Nephron (organoid): ENCODE measurements around the gene PACRG.

Experiments
- H3K27ac Mint-ChIP-seq, 3 experiments: 2 replicates each; pipeline ENCODE4 v1.8.0; 2020; ENCODE audit warnings: mixed read lengths in 3 of 3, mild to moderate bottlenecking in 2 of 3, moderate library complexity in 1 of 3
- H3K27me3 Mint-ChIP-seq: 2 replicates; pipeline ENCODE4 v1.8.0; 2021; ENCODE audit warnings: low read depth, mild to moderate bottlenecking, moderate library complexity, mixed read lengths
- H3K36me3 Mint-ChIP-seq: 2 replicates; pipeline ENCODE4 v1.8.0; 2020; ENCODE audit warnings: low read depth, mixed read lengths
- H3K4me1 Mint-ChIP-seq: 2 replicates; pipeline ENCODE4 v1.8.0; 2020; ENCODE audit warnings: mixed read lengths
- H3K4me3 Mint-ChIP-seq, 3 experiments: 2 replicates each; pipeline ENCODE4 v1.8.0; 2020; ENCODE audit warnings: mild to moderate bottlenecking in 3 of 3, mixed read lengths in 3 of 3, moderate library complexity in 2 of 3
- H3K9me3 Mint-ChIP-seq: 2 replicates; pipeline ENCODE4 v1.8.0; 2020; ENCODE audit warnings: mixed read lengths
- TF ChIP-seq, protein P1 (sequence below), 3 experiments: fragments of 200-600 bp; sonication (generic); IDR thresholded peaks; one replicate each; pipeline ENCODE4 v1.5.0; 2021; ENCODE audit warnings: antibody characterized with exemption in 3 of 3; ENCODE audit not compliant: unreplicated experiment in 3 of 3

PACRG gene

DNA sequence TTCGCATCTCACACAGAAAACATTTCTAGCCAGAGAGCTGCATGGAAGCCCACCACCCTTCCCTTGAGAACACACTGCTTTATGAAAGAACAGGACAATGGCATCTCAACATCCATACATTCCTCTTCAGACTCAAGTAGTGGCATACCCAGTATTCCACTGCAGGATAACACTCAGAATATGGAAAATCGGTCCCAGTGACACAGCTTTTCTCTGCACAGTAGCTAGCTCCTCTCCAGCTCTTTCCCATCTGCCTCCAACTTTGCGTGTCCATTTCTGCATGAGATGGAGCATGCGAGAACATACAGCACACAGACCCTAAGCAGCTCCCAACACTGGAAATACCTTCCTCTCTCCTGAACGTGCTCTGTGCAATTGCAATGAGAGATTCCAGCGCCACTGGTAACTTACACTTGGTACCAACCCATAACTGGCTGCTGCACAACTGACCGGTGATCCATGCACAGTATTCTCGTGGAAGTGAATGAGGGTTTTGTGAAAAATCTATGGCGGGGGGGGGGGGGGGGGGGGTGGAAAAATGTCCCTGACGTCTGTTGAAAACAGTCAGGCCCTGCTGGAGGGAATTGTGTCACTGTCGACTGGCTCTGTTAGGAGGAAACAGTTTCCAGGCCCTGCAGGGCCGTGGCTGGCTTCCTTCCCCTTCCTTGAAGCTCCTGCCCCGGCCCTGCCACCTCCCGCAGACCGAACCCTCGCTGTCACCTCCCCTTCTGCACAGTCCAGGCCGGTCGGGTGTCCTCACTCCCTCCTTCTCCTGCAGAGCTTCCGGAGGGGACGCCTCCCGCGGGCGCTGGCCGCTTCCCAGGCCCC lies 420.9 kb downstream of the PACRG start:
- Mint-ChIP-seq H3K9me3 (peaks cover 2% of the 10 kb centered on the region), H3K27ac (no peak overlapping the region), H3K4me3 (no peak overlapping the region), H3K4me1 (peaks cover 4% of the 10 kb centered on the region), H3K36me3 (no peaks in the 10 kb centered on the region), H3K27me3 (no peaks in the 10 kb centered on the region)
- TF ChIP-seq, protein P1, sequence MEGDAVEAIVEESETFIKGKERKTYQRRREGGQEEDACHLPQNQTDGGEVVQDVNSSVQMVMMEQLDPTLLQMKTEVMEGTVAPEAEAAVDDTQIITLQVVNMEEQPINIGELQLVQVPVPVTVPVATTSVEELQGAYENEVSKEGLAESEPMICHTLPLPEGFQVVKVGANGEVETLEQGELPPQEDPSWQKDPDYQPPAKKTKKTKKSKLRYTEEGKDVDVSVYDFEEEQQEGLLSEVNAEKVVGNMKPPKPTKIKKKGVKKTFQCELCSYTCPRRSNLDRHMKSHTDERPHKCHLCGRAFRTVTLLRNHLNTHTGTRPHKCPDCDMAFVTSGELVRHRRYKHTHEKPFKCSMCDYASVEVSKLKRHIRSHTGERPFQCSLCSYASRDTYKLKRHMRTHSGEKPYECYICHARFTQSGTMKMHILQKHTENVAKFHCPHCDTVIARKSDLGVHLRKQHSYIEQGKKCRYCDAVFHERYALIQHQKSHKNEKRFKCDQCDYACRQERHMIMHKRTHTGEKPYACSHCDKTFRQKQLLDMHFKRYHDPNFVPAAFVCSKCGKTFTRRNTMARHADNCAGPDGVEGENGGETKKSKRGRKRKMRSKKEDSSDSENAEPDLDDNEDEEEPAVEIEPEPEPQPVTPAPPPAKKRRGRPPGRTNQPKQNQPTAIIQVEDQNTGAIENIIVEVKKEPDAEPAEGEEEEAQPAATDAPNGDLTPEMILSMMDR (IDR thresholded peaks at IDR 0.05; ENCODE audit: unreplicated experiment in 3 of 3) = no peak

DNA sequence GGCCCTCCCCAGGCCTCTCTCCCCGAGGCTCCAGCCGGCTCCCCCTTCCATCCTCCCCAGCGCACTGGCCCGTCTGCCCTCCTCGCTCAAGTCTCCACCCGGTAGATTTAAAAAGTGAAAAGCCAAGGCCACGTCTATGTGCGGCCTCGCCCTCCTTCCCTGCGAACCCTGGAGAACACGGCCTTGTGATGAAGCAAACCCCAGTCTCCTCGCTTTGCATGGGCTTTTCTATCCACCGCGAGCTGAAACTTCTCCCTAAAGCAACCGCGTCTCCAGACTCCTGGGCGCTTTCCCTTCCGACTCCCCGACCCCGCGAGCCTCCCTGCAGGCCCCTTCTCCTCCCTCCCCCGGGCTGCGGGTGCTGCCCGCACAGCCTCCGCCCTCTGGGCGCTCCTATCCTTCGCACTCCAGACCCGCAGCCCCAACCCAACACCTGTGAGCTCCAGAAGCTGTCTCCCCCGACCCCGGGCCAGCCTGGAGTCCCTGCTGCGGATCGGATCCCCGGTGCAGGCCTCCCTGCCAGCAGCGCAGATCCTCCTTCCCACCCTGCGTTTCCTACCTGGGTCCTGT lies 421.6 kb downstream of the PACRG start:
- no peaks in the 10 kb centered on the region for H3K27me3 Mint-ChIP-seq
- peaks cover 2% of the 10 kb centered on the region for H3K9me3 Mint-ChIP-seq
- no peak overlapping the region for H3K27ac Mint-ChIP-seq
- TF ChIP-seq, protein P1 (IDR thresholded peaks at IDR 0.05; ENCODE audit: unreplicated experiment in 3 of 3) = no peak
- no peak overlapping the region for H3K4me3 Mint-ChIP-seq
- H3K36me3 Mint-ChIP-seq = no peaks in the 10 kb centered on the region
- peaks cover 4% of the 10 kb centered on the region for H3K4me1 Mint-ChIP-seq

DNA sequence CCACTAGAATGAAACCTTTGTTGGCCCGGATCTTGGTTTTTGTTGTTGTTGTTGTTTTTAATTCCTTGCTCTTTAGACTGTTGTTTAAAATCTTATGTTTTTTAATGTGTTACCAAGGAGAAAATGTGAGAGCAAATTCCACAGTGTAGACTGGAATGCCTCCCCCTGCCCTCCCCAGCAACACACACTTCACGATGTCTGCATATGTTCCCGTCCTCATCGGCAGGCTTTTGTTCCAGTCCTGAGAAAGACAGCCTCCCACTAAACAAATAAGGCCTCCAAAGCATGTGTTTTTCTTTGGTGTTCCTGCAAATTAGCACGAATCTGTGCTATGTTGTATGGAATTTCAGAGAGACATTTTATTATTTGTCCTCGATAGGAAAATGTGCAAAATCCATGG lies 423.4 kb downstream of the PACRG start:
- peaks cover 4% of the 10 kb centered on the region for H3K27me3 Mint-ChIP-seq
- peak overlapping the region in 2 of 3 experiments; percentile 41 to 56 for H3K4me3 Mint-ChIP-seq
- peak overlapping the region; percentile 11 to 92 (median 65) for H3K27ac Mint-ChIP-seq
- TF ChIP-seq, protein P1 (IDR thresholded peaks at IDR 0.05; ENCODE audit: unreplicated experiment in 3 of 3) = no peak
- peaks cover 4% of the 10 kb centered on the region for H3K4me1 Mint-ChIP-seq
- no peaks in the 10 kb centered on the region for H3K36me3 Mint-ChIP-seq
- H3K9me3 Mint-ChIP-seq = peaks cover 2% of the 10 kb centered on the region

DNA sequence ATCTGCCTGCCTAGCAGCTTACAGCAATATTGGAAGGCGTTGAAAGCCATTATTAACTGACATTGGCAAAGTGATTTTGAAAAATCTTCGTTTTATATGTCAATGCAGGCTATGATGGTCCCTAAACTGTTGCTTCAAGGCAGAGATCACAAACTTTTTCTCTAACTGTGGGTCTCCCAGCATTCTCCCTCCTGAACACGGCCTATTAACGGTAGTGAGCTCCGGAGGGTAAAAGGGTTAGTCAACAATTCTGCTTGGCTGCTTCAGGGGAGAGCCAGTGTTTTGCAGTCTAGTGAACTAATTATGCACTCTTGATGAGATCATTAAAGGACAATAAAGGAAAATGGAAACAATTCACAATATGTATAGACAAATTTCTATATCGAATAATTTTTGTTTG lies 424.9 kb downstream of the PACRG start:
- Mint-ChIP-seq H3K36me3 (no peaks in the 10 kb centered on the region), H3K4me1 (peaks cover 4% of the 10 kb centered on the region), H3K27me3 (peaks cover 6% of the 10 kb centered on the region), H3K4me3 (no peak overlapping the region), H3K27ac (no peak overlapping the region), H3K9me3 (peaks cover 2% of the 10 kb centered on the region)
- TF ChIP-seq, protein P1 (IDR thresholded peaks at IDR 0.05; ENCODE audit: unreplicated experiment in 3 of 3) = no peak

DNA sequence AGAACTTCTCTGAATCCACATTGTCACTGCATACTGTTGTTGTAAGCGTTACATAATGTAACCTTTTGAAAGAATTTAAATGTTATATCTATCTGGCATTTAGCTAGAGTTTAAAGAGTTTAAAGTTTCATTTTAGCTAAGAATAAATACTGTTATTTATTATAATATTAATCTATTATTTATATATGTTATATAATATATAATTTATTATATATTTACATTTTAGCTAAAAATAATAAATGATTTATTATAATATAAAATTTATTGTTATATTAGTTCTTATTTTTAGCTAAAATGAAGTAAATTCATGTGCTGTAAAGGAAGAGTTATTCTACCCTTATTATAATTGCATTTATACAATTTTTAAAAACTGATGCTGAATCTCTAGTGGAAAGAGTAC lies 431.3 kb downstream of the PACRG start:
- peaks cover 6% of the 10 kb centered on the region for H3K27me3 Mint-ChIP-seq
- H3K27ac Mint-ChIP-seq = no peak overlapping the region
- H3K4me1 Mint-ChIP-seq = no peaks in the 10 kb centered on the region
- TF ChIP-seq, protein P1 (IDR thresholded peaks at IDR 0.05; ENCODE audit: unreplicated experiment in 3 of 3) = no peak
- no peaks in the 10 kb centered on the region for H3K9me3 Mint-ChIP-seq
- H3K36me3 Mint-ChIP-seq = no peaks in the 10 kb centered on the region
- no peak overlapping the region for H3K4me3 Mint-ChIP-seq
